HEK293 (cell line): ENCODE data around the gene TAPBP.

ENCODE experiments used
- ZNF423 ChIP-seq: fragments of 450-650 bp; formaldehyde crosslinking; IDR thresholded peaks from 2 replicates; pipeline ENCODE4 v1.5.1; 2016; ENCODE audit warnings: missing biosample characterization, missing genetic modification characterization
- ZNF501 ChIP-seq: fragments of 450-650 bp; formaldehyde crosslinking; IDR thresholded peaks from 2 replicates; pipeline ENCODE4 v1.5.1; 2016; ENCODE audit warnings: missing biosample characterization, missing genetic modification characterization

DNA sequence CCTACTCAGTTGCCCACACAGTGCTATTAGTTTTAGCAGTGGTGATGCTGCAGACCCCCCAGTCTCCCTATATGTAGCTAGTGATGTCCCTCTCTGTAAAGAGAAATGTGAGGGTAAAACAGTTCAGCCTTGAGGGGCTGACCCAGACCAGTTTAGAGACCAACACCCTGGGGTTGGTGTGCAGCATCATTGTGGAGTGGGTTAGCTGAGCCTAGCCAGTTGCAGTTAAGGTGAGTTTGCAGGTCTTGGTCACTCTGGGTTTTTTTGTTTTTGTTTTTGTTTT, 37.4 kb downstream of the TAPBP start:
- TF ChIP-seq ZNF423 (tag by site-specific recombination) (no peak), ZNF501 (no peak)
